CD14-positive monocyte (primary cell): Measurements from ENCODE around the gene ARHGEF37. TPM values are rescaled to one million over a fixed set of nuclear protein-coding genes. Genes with fewer than 3 reads are reported as not detected.

ENCODE experiments used
- DNase-seq, 3 donors: peaks; one replicate each; pipeline ENCODE4 v3.0.0-alpha.2; 2011 to 2022
- H2AFZ ChIP-seq: 2 replicates; pipeline ENCODE4 v1.6.0; 2012; ENCODE audit warnings: mild to moderate bottlenecking, low read depth, low read length, inconsistent platforms; ENCODE audit not compliant: insufficient read depth, poor library complexity, severe bottlenecking
- H3K27ac ChIP-seq, 2 donors: 1 replicate in 1 of 2; 2 replicates in 1 of 2; pipeline ENCODE4 v1.5.1; 2012 to 2013; ENCODE audit warnings: low read length in 2 of 2, control low read depth in 1 of 2, inconsistent platforms in 1 of 2, low read depth in 1 of 2, mild to moderate bottlenecking in 1 of 2
- H3K27me3 ChIP-seq, 2 donors: one replicate each; pipeline versions ENCODE4 v1.6.0 to v1.6.1; 2011 to 2013; ENCODE audit warnings: low read length in 2 of 2; ENCODE audit not compliant: control insufficient read depth in 2 of 2, insufficient read depth in 2 of 2
- H3K36me3 ChIP-seq, 2 donors: replicated peaks in 1 of 2; 1 replicate in 1 of 2; 2 replicates in 1 of 2; pipeline versions ENCODE4 v1.5.1 to v1.6.1; 2012 to 2013; ENCODE audit warnings: low read length in 2 of 2, control low read depth in 1 of 2, inconsistent platforms in 1 of 2, mild to moderate bottlenecking in 1 of 2; ENCODE audit not compliant: insufficient read depth in 2 of 2, control insufficient read depth in 1 of 2
- H3K4me1 ChIP-seq, 2 donors: 1 replicate in 1 of 2; 2 replicates in 1 of 2; pipeline versions ENCODE4 v1.5.1 to v1.6.1; 2012 to 2013; ENCODE audit warnings: low read length in 2 of 2, control low read depth in 1 of 2, inconsistent platforms in 1 of 2, mild to moderate bottlenecking in 1 of 2, moderate library complexity in 1 of 2; ENCODE audit not compliant: insufficient read depth in 2 of 2, control insufficient read depth in 1 of 2
- H3K4me2 ChIP-seq: replicated peaks from 2 replicates; pipeline ENCODE3; 2012; ENCODE audit warnings: low read length, moderate library complexity, mild to moderate bottlenecking; ENCODE audit not compliant: poor library complexity, severe bottlenecking; ENCODE audit errors: extremely low read depth
- H3K4me3 ChIP-seq, 3 experiments: fragments of 200-600 bp in 1 of 3; sonication (generic) in 1 of 3; replicated peaks in 1 of 3; 1 replicate in 2 of 3; 2 replicates in 1 of 3; pipeline ENCODE4 v1.5.1; 2011 to 2013; ENCODE audit warnings: low read length in 3 of 3, mild to moderate bottlenecking in 3 of 3, control low read depth in 2 of 3, low read depth in 2 of 3, inconsistent platforms in 1 of 3, moderate library complexity in 1 of 3
- H3K79me2 ChIP-seq: 2 replicates; pipeline ENCODE4 v1.6.0; 2012; ENCODE audit warnings: mild to moderate bottlenecking, control low read depth, inconsistent platforms, low read length, moderate library complexity; ENCODE audit not compliant: insufficient read depth
- H3K9ac ChIP-seq: 2 replicates; pipeline ENCODE4 v1.6.0; 2017; ENCODE audit warnings: low read length, mild to moderate bottlenecking; ENCODE audit not compliant: insufficient read depth, poor library complexity, severe bottlenecking
- H3K9me3 ChIP-seq, 2 donors: replicated peaks in 1 of 2; 1 replicate in 1 of 2; 2 replicates in 1 of 2; pipeline versions ENCODE4 v1.5.1 to v1.6.1; 2012 to 2013; ENCODE audit warnings: low read length in 2 of 2, control low read depth in 1 of 2; ENCODE audit not compliant: control insufficient read depth in 1 of 2, insufficient read depth in 1 of 2
- H4K20me1 ChIP-seq: 2 replicates; pipeline ENCODE4 v1.6.0; 2012; ENCODE audit warnings: mild to moderate bottlenecking, low read length, control low read depth, moderate library complexity; ENCODE audit not compliant: insufficient read depth
- H3K27ac Mint-ChIP-seq, 7 donors: one replicate each; pipeline ENCODE4 v1.8.0; 2020; ENCODE audit warnings: mild to moderate bottlenecking in 7 of 7, mixed read lengths in 7 of 7, moderate library complexity in 6 of 7, inconsistent platforms in 2 of 7
- H3K27me3 Mint-ChIP-seq, 3 donors: one replicate each; pipeline ENCODE4 v1.8.0; 2021 to 2022; ENCODE audit warnings: low read depth in 3 of 3, mild to moderate bottlenecking in 3 of 3, mixed read lengths in 3 of 3, moderate library complexity in 3 of 3, inconsistent platforms in 1 of 3
- H3K36me3 Mint-ChIP-seq, 2 donors: one replicate each; pipeline ENCODE4 v1.8.0; 2020; ENCODE audit warnings: mixed read lengths in 2 of 2, inconsistent platforms in 1 of 2, mild to moderate bottlenecking in 1 of 2
- H3K4me1 Mint-ChIP-seq: one replicate; pipeline ENCODE4 v1.8.0; 2020; ENCODE audit warnings: mild to moderate bottlenecking, mixed read lengths
- H3K4me3 Mint-ChIP-seq, 2 donors: one replicate each; pipeline ENCODE4 v1.8.0; 2020; ENCODE audit warnings: mild to moderate bottlenecking in 2 of 2, mixed read lengths in 2 of 2, moderate library complexity in 1 of 2
- H3K9me3 Mint-ChIP-seq, 7 donors: one replicate each; pipeline ENCODE4 v1.8.0; 2020 to 2022; ENCODE audit warnings: mixed read lengths in 7 of 7, mild to moderate bottlenecking in 6 of 7, moderate library complexity in 6 of 7, inconsistent platforms in 2 of 7
- CTCF ChIP-seq: fragments of 200-600 bp; IDR thresholded peaks from one replicate; pipeline ENCODE4 v1.8.0; 2022; ENCODE audit warnings: antibody characterized with exemption, mild to moderate bottlenecking
- WGBS: methylation state at CpG from one replicate; pipeline ENCODE4 v1.1.5; 2013; ENCODE audit warnings: missing lambda C conversion rate; ENCODE audit not compliant: insufficient coverage; 5-methylcytosine and 5-hydroxymethylcytosine counted together
- intact Hi-C, 2 donors: fragments of 100-400 bp; cut with micrococcal nuclease; formaldehyde crosslinking; loops; one replicate each; pipeline versions ENCODE4 v1.15.0 to v1.15.1; 2023
- polyA plus RNA-seq, 3 donors: library from polyadenylated mRNA; depleted of rRNA in 1 of 3; unstranded in 2 of 3; stranded (reverse) in 1 of 3; fragments of 300-500 nt in 2 of 3; fragments of >200 nt in 1 of 3; fragmentation: Illumina TruSeq in 2 of 3; gene quantifications; 1 replicate in 2 of 3; 2 replicates in 1 of 3; pipeline ENCODE4 v1.2.3, GENCODE V29; 2012 to 2021

Gene ARHGEF37
- polyA plus RNA-seq, 3 donors: not detected

GRCh38 chr5:149581931-149582768 lies 852 bp downstream of the ARHGEF37 start:
- 93% methylated on average over 5 of the region's 9 CpGs for WGBS
- H3K27ac Mint-ChIP-seq: no peak overlapping the region
- H3K4me2 ChIP-seq: no peak overlapping the region
- H2AFZ ChIP-seq: peak overlapping the region; percentile 68
- H4K20me1 ChIP-seq: no peaks in the 10 kb centered on the region
- no peak for DNase-seq
- H3K4me1 Mint-ChIP-seq: peaks cover 12% of the 10 kb centered on the region
- H3K36me3 Mint-ChIP-seq: no peaks in the 10 kb centered on the region
- no peak overlapping the region for H3K27ac ChIP-seq
- no peak for TF ChIP-seq CTCF
- H3K79me2 ChIP-seq: no peaks in the 10 kb centered on the region
- H3K4me3 Mint-ChIP-seq: peak overlapping the region in 1 of 2 donors; percentile 84
- H3K4me3 ChIP-seq: peak overlapping the region in 1 of 3 experiments; percentile 70
- H3K36me3 ChIP-seq: no peaks in the 10 kb centered on the region
- no peak overlapping the region for H3K9ac ChIP-seq
- H3K27me3 ChIP-seq: peaks cover 6 to 27% of the 10 kb centered on the region in 2 donors
- intact Hi-C loops: no loop called here
- peaks cover 6 to 9% of the 10 kb centered on the region in 2 donors for H3K4me1 ChIP-seq
- peaks cover 21 to 27% (median 27%) of the 10 kb centered on the region in 3 donors for H3K27me3 Mint-ChIP-seq
- H3K9me3 ChIP-seq: no peaks in the 10 kb centered on the region
- H3K9me3 Mint-ChIP-seq: no peaks in the 10 kb centered on the region

DNA sequence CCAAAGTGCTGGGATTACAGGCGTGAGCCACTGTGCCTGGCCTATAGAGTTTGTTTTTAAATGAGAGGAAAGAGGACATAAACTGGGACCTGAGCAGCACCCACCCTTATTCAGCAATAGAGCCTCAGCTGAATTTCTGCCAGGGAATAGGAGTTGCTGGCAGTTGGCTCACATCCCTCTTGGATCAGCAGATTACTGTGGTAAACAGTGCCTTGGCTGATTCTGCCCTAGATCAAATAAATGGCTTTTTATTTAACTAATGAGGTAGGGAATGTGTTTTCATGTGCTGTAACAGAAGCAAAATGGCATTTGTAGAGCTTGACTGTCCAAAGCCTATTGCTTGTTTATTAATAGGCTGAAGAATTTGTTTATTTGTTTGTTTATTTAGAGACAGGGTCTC lies 2.1 kb downstream of the ARHGEF37 start:
- intact Hi-C loops: no loop called here
- WGBS: no CpG with 5 or more reads among the region's 1 CpG

More for the DNA sequence above, 2.1 kb downstream of the ARHGEF37 start:
- Histone ChIP-seq H3K36me3 (no peaks in the 10 kb centered on the region), H3K4me2 (no peak overlapping the region), H3K27ac (no peak overlapping the region), H3K79me2 (no peaks in the 10 kb centered on the region), H3K9ac (no peak overlapping the region), H4K20me1 (no peaks in the 10 kb centered on the region), H3K4me3 (no peak overlapping the region), H3K4me1 (peaks cover 6 to 9% of the 10 kb centered on the region in 2 donors), H3K9me3 (no peaks in the 10 kb centered on the region), H3K27me3 (peaks cover 6 to 27% of the 10 kb centered on the region in 2 donors), H2AFZ (no peak overlapping the region)
- TF ChIP-seq CTCF: no peak
- Mint-ChIP-seq H3K36me3 (no peaks in the 10 kb centered on the region), H3K4me3 (no peak overlapping the region), H3K27me3 (peaks cover 21 to 29% (median 27%) of the 10 kb centered on the region in 3 donors), H3K27ac (no peak overlapping the region), H3K9me3 (no peaks in the 10 kb centered on the region), H3K4me1 (peaks cover 12% of the 10 kb centered on the region)
- DNase-seq: no peak
